ENCODE results near the gene BTG4. TPM values are rescaled to one million over a fixed set of nuclear protein-coding genes. Genes with fewer than 3 reads are reported as not detected.

Gene BTG4
- total RNA-seq, 1 donor from 2014 or later = not detected

DNA sequence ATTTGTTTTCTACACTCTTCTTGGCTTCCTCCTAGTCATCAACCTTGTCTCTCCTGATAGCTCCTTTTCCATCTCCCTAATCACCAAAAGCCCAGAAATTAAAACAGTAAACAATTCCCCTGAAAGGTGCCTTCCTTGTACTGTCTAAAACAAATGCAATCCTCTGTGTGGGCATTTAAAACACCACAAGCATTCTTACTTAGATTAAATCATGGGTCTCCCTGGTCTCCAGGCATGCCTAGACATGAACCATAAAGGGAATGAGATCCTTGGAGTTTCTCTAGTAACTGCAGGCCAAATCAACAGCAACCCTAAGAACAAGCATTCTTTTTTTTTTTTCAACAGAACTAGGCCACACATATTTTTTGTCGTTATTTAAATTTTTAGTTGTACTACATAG lies 1.9 kb downstream of the BTG4 start:
- H3K4me3 ChIP-seq = no peak overlapping the region
- H3K27me3 ChIP-seq = no peaks in the 10 kb centered on the region
- H3K9me3 ChIP-seq = no peaks in the 10 kb centered on the region
- peaks cover 12% of the 10 kb centered on the region for H3K4me1 ChIP-seq
- TF ChIP-seq, protein P1, sequence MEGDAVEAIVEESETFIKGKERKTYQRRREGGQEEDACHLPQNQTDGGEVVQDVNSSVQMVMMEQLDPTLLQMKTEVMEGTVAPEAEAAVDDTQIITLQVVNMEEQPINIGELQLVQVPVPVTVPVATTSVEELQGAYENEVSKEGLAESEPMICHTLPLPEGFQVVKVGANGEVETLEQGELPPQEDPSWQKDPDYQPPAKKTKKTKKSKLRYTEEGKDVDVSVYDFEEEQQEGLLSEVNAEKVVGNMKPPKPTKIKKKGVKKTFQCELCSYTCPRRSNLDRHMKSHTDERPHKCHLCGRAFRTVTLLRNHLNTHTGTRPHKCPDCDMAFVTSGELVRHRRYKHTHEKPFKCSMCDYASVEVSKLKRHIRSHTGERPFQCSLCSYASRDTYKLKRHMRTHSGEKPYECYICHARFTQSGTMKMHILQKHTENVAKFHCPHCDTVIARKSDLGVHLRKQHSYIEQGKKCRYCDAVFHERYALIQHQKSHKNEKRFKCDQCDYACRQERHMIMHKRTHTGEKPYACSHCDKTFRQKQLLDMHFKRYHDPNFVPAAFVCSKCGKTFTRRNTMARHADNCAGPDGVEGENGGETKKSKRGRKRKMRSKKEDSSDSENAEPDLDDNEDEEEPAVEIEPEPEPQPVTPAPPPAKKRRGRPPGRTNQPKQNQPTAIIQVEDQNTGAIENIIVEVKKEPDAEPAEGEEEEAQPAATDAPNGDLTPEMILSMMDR (IDR thresholded peaks at IDR 0.05) = no peak
- TF ChIP-seq POLR2A (IDR thresholded peaks at IDR 0.05) (no peak), POLR2AphosphoS5 (IDR thresholded peaks at IDR 0.05; ENCODE audit: insufficient read depth in 1 of 2, low read depth in 1 of 2) (no peak)
- intact Hi-C loops (cut with DNase I) = no loop called here
- H3K36me3 ChIP-seq = no peaks in the 10 kb centered on the region
- DNase-seq (ENCODE audit: extremely low spot score in 2 of 2) = no peak
- H3K27ac ChIP-seq = no peak overlapping the region

DNA sequence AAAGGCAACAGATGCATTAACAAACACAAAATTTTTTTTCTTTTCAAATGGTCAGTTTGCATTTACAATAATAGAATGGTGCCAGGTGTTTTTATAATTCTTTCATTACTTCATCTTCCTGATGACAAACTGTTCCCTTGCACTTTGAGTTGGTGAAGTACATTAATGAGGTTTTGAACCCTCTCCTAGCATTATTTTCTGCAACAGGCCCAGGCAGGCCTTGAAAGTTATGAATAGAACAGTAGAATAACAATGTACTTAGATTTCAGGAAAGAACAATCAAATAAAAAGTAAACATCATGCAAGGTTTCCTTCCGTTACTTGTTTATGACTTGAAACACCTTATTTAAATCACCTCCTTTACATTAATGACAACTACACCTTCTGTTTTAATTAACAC lies 9.6 kb downstream of the BTG4 start:
- no peaks in the 10 kb centered on the region for H3K9me3 ChIP-seq

DNA sequence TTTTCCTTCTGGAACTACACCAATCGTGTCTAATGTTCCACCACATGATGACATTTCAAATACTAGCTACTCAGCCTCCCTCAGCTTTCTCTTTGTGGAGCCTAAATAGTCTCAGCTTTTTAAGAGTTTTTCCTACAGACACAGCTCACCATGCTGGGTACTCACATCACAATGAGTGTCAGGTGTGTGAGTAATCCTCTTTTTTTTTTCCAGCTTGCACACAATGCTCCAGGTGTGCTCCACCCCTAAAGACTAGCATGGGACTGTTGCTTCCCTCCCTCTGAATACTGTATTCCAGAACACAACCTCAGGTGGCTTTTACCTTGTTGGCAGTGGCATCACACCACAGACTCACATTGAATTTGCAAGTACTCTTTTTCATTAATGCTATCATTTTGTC lies 11.7 kb downstream of the BTG4 start:
- Histone ChIP-seq H3K27ac (no peak overlapping the region), H3K36me3 (no peaks in the 10 kb centered on the region), H3K9me3 (no peaks in the 10 kb centered on the region), H3K4me3 (no peak overlapping the region), H3K27me3 (no peaks in the 10 kb centered on the region), H3K4me1 (no peaks in the 10 kb centered on the region)
- intact Hi-C loops (cut with DNase I) = no loop called here
- TF ChIP-seq, protein P1 (IDR thresholded peaks at IDR 0.05) = no peak
- TF ChIP-seq POLR2AphosphoS5 (IDR thresholded peaks at IDR 0.05; ENCODE audit: insufficient read depth in 1 of 2, low read depth in 1 of 2) = no peak
- TF ChIP-seq POLR2A (IDR thresholded peaks at IDR 0.05) = no peak
- no peak for DNase-seq (ENCODE audit: extremely low spot score in 2 of 2)

More for the DNA sequence above, 9.6 kb downstream of the BTG4 start:
- no peak for TF ChIP-seq POLR2A (IDR thresholded peaks at IDR 0.05)
- TF ChIP-seq POLR2AphosphoS5 (IDR thresholded peaks at IDR 0.05; ENCODE audit: insufficient read depth in 1 of 2, low read depth in 1 of 2) = no peak
- TF ChIP-seq, protein P1 (IDR thresholded peaks at IDR 0.05) = no peak
- no peaks in the 10 kb centered on the region for H3K27me3 ChIP-seq
- no peaks in the 10 kb centered on the region for H3K36me3 ChIP-seq
- intact Hi-C loops (cut with DNase I) = no loop called here
- H3K4me3 ChIP-seq = no peak overlapping the region
- no peak for DNase-seq (ENCODE audit: extremely low spot score in 2 of 2)
- no peak overlapping the region for H3K27ac ChIP-seq
- no peaks in the 10 kb centered on the region for H3K4me1 ChIP-seq

DNA sequence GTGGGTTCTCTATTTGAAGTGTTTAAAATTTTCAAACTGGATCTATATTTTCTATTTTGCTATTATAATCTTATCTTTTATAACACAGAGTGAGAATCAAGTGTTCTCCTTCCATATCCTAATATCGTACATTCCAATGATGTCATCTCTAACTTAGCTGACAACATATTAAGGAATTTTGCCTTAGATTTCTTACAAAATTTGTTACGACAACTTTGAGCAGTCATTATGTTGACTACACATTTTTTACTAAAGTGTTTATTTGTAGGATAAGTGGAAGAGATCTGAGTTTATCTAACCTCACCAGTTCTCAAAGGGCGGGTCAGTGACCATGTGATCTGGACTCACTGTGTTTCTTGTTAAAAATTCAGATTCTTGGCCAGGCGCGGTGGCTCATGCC lies 12.7 kb downstream of the BTG4 start:
- DNase-seq (ENCODE audit: extremely low spot score in 2 of 2) = no peak
- Histone ChIP-seq H3K9me3 (no peaks in the 10 kb centered on the region), H3K4me3 (no peak overlapping the region), H3K4me1 (no peaks in the 10 kb centered on the region), H3K36me3 (no peaks in the 10 kb centered on the region), H3K27me3 (no peaks in the 10 kb centered on the region), H3K27ac (no peak overlapping the region)
- TF ChIP-seq POLR2AphosphoS5 (IDR thresholded peaks at IDR 0.05; ENCODE audit: insufficient read depth in 1 of 2, low read depth in 1 of 2) (no peak), POLR2A (IDR thresholded peaks at IDR 0.05) (no peak)
- TF ChIP-seq, protein P1 (IDR thresholded peaks at IDR 0.05) = no peak
- intact Hi-C loops (cut with DNase I) = no loop called here

DNA sequence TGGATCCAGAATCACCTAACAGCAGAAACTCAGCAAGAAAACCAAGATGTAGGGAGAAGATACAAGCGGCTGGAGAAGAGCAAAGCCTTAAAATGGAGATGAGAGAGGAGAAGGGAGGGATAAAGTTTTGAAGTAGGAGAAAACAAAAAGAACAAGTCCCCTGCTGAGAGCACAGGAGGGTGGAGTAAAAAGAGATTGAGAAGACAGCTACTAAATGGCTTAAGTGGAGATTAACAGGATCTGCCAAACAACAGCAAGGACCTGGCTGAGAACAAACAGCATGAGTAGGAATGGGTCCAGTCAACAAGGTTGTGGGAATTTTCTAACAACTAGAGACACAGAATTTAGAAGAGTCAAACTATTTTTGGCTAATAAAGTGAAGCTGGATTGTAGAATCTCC lies 18.1 kb downstream of the BTG4 start:
- Histone ChIP-seq H3K9me3 (no peaks in the 10 kb centered on the region), H3K4me3 (no peak overlapping the region), H3K36me3 (no peaks in the 10 kb centered on the region), H3K4me1 (no peaks in the 10 kb centered on the region), H3K27ac (no peak overlapping the region), H3K27me3 (no peaks in the 10 kb centered on the region)
- TF ChIP-seq POLR2A (IDR thresholded peaks at IDR 0.05) (no peak), POLR2AphosphoS5 (IDR thresholded peaks at IDR 0.05; ENCODE audit: insufficient read depth in 1 of 2, low read depth in 1 of 2) (no peak)
- intact Hi-C loops (cut with DNase I) = no loop called here
- DNase-seq (ENCODE audit: extremely low spot score in 2 of 2) = no peak

Data from vagina (tissue), 2 donors.